Psoas muscle (tissue), 8 donors: Measurements from ENCODE around the gene RSPRY1. TPM values are rescaled to one million over a fixed set of nuclear protein-coding genes. Genes with fewer than 3 reads are reported as not detected.

Source experiments
- ATAC-seq, 4 donors: fragments of 200-7000 bp; cut with Tn5 transposase; one replicate each; pipeline ENCODE4 v1.9.1; 2020; ENCODE audit warnings: moderate library complexity in 3 of 4, mild to moderate bottlenecking in 2 of 4
- DNase-seq, 2 donors: peaks; one replicate each; pipeline ENCODE4 v3.0.0-alpha.2; 2020
- H3K27ac ChIP-seq: fragments of 200-600 bp; one replicate; pipeline ENCODE4 v1.8.0; 2022
- H3K27me3 ChIP-seq, 3 donors: fragments of 200-600 bp in 1 of 3; one replicate each; pipeline versions ENCODE4 v1.6.1 to v1.8.0; 2013 to 2022; ENCODE audit warnings: low read length in 2 of 3, mild to moderate bottlenecking in 2 of 3, moderate library complexity in 1 of 3; ENCODE audit not compliant: insufficient read depth in 3 of 3
- H3K36me3 ChIP-seq, 2 donors: fragments of 200-600 bp in 1 of 2; one replicate each; pipeline versions ENCODE4 v1.6.1 to v1.8.0; 2013 to 2022; ENCODE audit warnings: low read depth in 1 of 2, mild to moderate bottlenecking in 1 of 2, moderate library complexity in 1 of 2; ENCODE audit not compliant: insufficient read depth in 1 of 2
- H3K4me1 ChIP-seq: fragments of 200-600 bp; one replicate; pipeline ENCODE4 v1.8.0; 2022
- H3K4me3 ChIP-seq: fragments of 200-600 bp; one replicate; pipeline ENCODE4 v1.8.0; 2022; ENCODE audit warnings: mild to moderate bottlenecking
- H3K9me3 ChIP-seq: fragments of 200-600 bp; one replicate; pipeline ENCODE4 v1.8.0; 2022
- CTCF ChIP-seq: fragments of 200-600 bp; IDR thresholded peaks from one replicate; pipeline ENCODE4 v1.8.0; 2022; ENCODE audit warnings: antibody characterized with exemption
- WGBS, 3 donors: extraction: QIAGEN DNeasy Blood & Tissue Kit; methylation state at CpG; one replicate each; pipeline versions ENCODE4 v1.1.6 to v1.1.7; 2013; 5-methylcytosine and 5-hydroxymethylcytosine counted together
- intact Hi-C, 2 donors: fragments of 100-400 bp; cut with DNase I; formaldehyde crosslinking; loops; one replicate each; pipeline versions ENCODE4 v1.11.0 to v1.14.2; 2022
- long read RNA-seq, 2 donors: library from polyadenylated mRNA; unstranded; transcript quantifications; one replicate each; pipeline ENCODE4 v2.0.0, GENCODE V29; 2021
- polyA plus RNA-seq, 3 donors: library from polyadenylated mRNA; stranded (reverse); fragments of 200-250 nt; gene quantifications; one replicate each; pipeline ENCODE4 v1.2.3, GENCODE V29; 2013
- total RNA-seq, 4 donors: library from RNA; stranded (reverse); fragmentation: NEBNext Ultra II Directional in 2 of 4; extraction: Animal tissue kit (Norgen Biotek cat#: 25700) in 2 of 4; gene quantifications; one replicate each; pipeline versions ENCODE4 v1.2.1 to v1.2.4, GENCODE V29; 2021 to 2023
- donor health status: healthy with polysubstance abuse.
- donor health status: DM: no; HTN: no; CAD: no; lungs with moderate emphysema.
- donor health status: Bipolar disorder and iron deficiency.
- donor health status: healthy.
- donor health status: DM: yes; HTN: yes; CAD: no.
- donor health status: DM: no; HTN: no; CAD: no.
- donor health status: DM: no; HTN: no; CAD: no.
- donor health status: DM: yes; HTN: yes; CAD: no.

RSPRY1 gene
- total RNA-seq (10 to 100 TPM; 14.6 to 19.5 (median 16.7) TPM), polyA plus RNA-seq (10 to 100 TPM in 2 of 3 donors, 1 to 10 TPM in 1; 7.1 to 18.2 (median 11.0) TPM)
- long read RNA-seq, donor 1, transcript RSPRY1-201 (15 exons, 3,547 nt): major isoform, 13 of 23 reads
- long read RNA-seq, donor 1, partial matches to known transcripts: 2 of 23 reads
- long read RNA-seq, donor 1, other reads (novel, unspliced or antisense): 7 of 23 reads
- long read RNA-seq, donor 2, transcript RSPRY1-201 (15 exons, 3,547 nt): major isoform, 25 of 54 reads
- long read RNA-seq, donor 2, partial matches to known transcripts: 8 of 54 reads
- long read RNA-seq, donor 2, other reads (novel, unspliced or antisense): 19 of 54 reads

- DNase-seq: peak; percentile 96 to 98
- Histone ChIP-seq H3K36me3 (no peaks in the 10 kb centered on the region), H3K4me3 (peak within 1 kb of the TSS; percentile 93), H3K27ac (peak within 1 kb of the TSS; percentile 96), H3K4me1 (peaks cover 25% of the 10 kb centered on the region), H3K27me3 (no peaks in the 10 kb centered on the region), H3K9me3 (no peaks in the 10 kb centered on the region)
- peak; percentile 95 to 98 (median 97) for ATAC-seq
- WGBS, 3 donors: 0 to 1% (median 0%) methylated on average over 63 to 64 of the region's 64 CpGs
- intact Hi-C loops: loop anchor here (5.0 kb wide), 1 partner anchor 56 kb away; no protein-coding TSS in a partner anchor
- TF ChIP-seq CTCF: no peak
These were observed at the start of gene RSPRY1, which contains the start of gene PSME3IP1 for GRCh38 chr16:57185945-57186871. TSS of gene RSPRY1 (plus strand) at chr16:57186329. CDS start at chr16:57204659, 18,330 bp downstream. TSS of gene PSME3IP1 (minus strand) at chr16:57186039. CDS start at chr16:57173854, 12,185 bp downstream.

DNA sequence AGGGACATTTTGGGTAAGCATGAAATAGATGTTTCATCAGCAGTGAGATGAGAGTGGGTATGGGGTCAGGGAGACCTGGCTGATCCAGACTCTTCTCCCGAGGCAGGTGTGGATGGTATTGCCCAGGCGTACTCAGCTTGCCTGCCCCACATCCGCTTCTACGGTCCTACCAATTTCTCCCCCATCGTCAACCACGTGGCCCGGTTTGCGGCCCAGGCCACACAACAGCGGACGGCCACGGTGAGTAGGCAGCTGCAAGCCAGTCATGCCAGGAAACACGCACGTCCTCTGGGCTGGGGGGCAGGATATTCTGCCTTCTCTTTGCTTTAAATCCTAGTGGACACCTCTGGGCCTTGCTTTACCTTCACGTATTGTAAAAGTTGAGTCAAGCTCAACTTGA is 49.1 kb upstream of the RSPRY1 start:
- H3K4me3 ChIP-seq: no peak overlapping the region
- no peaks in the 10 kb centered on the region for H3K36me3 ChIP-seq
- no peaks in the 10 kb centered on the region for H3K27me3 ChIP-seq
- ATAC-seq (no peak), DNase-seq (no peak)
- intact Hi-C loops: no loop called here
- no peak overlapping the region for H3K27ac ChIP-seq
- WGBS, 3 donors: 77 to 85% (median 81%) methylated on average over 14 of the region's 14 CpGs
- H3K9me3 ChIP-seq: no peaks in the 10 kb centered on the region
- TF ChIP-seq CTCF: no peak
- H3K4me1 ChIP-seq: no peaks in the 10 kb centered on the region

GRCh38 chr16:57137566-57138273 is 48.4 kb upstream of the RSPRY1 start:
- H3K27me3 ChIP-seq: no peaks in the 10 kb centered on the region
- H3K4me1 ChIP-seq: no peaks in the 10 kb centered on the region
- no peak for DNase-seq
- intact Hi-C loops: no loop called here
- no peaks in the 10 kb centered on the region for H3K36me3 ChIP-seq
- H3K27ac ChIP-seq: no peak overlapping the region
- WGBS, 3 donors: 67 to 77% (median 69%) methylated on average over 10 of the region's 10 CpGs
- ATAC-seq: no peak
- no peak overlapping the region for H3K4me3 ChIP-seq
- TF ChIP-seq CTCF: no peak
- no peaks in the 10 kb centered on the region for H3K9me3 ChIP-seq

GRCh38 chr16:57138281-57138935 is 47.7 kb upstream of the RSPRY1 start:
- Histone ChIP-seq H3K36me3 (no peaks in the 10 kb centered on the region), H3K4me1 (no peaks in the 10 kb centered on the region), H3K4me3 (no peak overlapping the region), H3K9me3 (no peaks in the 10 kb centered on the region), H3K27ac (no peak overlapping the region), H3K27me3 (no peaks in the 10 kb centered on the region)
- no peak for DNase-seq
- WGBS, 3 donors: 82 to 87% (median 83%) methylated on average over 10 of the region's 10 CpGs
- TF ChIP-seq CTCF: no peak
- no peak for ATAC-seq
- intact Hi-C loops: no loop called here
